Measurements from ENCODE around the gene PDPK1.
A peak's percentile ranks its signal among the peaks of the same experiment; 100 is the strongest.
"Not testable (repeated sequence)": the region's sequence is repeated elsewhere in the genome, so short reads cannot be mapped to it uniquely, and the experiment has no call there.

The PDPK1 gene

DNA sequence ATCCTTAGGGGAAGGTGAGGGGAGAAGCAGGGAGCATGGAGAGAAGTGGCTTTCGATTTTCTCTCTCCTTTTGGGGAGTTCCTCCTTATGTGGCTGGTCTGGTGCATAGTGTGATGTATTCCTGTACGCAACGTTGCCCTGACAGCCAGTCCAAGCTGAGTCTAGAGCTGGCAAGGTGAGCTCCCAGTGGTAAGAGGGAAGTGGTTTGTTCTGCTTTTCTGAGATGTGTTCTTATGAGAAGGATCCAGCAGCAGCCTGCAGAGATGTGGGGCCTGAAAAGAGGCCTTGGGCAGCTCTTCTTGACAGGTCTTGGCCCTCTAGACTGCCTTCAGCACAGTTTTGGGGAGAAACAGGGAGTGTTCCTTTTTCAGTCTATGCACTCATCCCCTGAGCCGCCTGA, 3.1 kb downstream of the PDPK1 start:
- DNase-seq (ENCODE audit: low spot score): not testable (repeated sequence)

DNA sequence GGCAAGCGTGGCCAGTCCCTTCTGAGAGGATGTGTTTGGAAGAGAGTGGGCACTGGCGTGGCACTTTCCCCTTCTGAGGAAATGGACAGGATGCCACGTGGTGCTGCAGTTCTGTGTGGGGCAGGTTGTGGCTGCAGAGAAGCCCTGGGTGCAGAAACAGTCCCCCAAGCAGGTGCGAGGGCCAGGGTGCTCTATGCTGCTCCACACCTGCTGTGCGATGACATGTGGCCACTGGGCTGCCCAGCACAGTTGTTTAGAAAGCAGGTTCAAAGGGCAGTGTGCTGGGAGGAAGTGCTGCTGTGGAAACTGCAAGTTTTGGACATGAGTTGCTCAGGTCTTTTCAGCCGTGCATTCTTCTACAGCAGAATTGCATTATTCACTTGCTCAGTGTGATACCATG, 3.6 kb downstream of the PDPK1 start:
- DNase-seq (ENCODE audit: low spot score): not testable (repeated sequence)

DNA sequence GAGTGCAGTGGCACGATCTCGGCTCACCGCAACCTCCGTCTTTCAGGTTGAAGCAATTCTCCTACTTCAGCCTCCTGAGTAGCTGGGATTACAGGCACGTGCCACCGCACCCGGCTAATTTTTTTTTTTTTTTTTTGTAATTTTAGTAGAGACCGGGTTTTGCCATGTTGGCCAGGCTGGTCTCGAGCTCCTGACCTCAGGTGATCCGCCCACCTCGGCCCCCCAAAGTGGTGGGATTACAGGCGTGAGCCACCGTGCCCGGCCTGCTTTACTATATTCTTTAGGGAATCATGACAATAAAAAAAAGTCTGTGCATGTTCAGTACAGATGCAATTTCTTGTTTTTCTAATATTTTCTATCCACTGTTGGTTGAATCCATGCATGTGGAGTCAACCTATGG, 6.0 kb downstream of the PDPK1 start:
- not testable (repeated sequence) for DNase-seq (ENCODE audit: low spot score)

DNA sequence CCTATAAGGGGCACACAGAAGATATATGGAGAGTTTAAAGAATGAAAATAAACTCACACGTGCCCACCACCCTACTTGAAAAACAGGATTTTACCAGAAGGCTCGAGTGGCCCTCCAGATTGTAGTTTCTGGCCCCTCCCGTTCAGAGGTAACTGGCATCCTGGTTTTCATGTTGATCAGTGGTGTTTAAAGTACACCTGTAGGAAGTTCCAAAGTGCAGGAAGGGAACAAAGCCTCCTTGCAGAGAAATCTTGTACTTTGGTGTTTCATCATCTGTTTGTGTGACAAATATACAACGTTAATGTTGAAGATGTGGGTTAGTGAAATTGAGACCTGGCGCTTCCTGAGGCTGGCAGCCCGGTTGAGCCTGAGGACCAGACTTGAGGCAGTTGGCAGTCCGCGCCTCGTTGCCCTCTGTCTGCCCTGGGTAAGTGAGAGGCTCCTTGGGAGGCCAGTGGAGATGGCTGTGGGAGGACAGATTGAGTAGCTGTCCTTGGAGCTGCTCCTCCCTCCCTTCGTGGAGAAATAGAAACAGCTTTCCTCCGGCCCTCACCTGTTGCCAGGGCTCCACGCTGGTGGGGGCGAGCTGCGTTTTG, 12.6 kb downstream of the PDPK1 start:
- DNase-seq (ENCODE audit: low spot score): not testable (repeated sequence)

DNA sequence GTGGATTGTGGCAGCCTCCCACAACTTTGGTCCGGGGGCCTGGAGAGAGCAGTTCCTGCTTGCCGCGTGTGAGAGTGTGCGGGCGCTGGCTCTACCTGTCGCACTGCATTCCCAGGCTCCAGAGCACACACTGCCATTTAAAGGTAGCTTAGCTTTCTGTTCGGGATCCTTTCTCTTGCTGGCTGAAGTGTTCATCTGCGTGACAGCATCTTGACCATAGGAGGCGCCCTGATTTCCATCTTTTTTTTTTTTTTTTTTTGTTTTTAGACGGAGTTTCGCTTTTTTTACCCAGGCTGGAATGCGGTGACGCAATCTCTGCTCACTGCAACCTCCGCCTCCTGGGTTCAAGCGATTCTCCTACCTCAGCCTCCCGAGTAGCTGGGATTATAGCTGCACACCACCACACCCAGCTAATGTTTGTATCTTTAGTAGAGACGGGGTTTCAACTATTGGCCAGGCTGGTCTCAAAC, 13.6 kb downstream of the PDPK1 start:
- not testable (repeated sequence) for DNase-seq (ENCODE audit: low spot score)

DNA sequence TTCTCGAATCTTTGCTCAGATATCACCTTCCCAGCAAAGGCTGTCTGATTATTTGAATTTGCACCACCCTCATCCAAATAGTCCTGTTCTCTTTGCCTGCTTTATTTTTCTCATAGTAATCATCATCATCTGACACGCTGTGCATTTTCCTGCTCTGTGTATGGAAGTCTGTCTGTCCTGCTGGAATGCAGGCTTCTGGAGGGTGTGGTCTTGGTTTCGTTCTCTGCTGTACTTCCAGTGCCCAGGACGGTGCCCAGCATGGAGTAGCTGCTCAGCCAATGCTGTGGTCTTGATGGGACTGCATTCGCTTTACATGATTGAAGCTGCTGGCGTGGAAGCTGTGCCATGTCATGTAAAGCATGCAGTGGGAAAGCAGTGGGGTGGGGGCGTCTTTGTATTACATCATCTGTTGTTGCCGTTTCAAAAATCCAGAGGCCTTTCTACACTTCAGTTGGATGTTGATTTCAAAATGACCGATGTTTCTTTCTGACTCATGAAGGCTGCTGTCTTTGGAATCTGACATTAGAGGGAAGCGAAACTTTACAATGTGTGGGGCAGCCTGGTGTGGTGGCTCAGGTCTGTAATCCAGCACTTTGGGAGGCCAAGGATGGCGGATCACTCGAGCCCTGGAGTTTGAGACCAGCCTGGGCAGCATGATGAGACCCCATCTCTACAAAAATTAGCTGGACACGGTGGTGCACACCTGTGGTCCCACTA, 17.0 kb downstream of the PDPK1 start:
- not testable (repeated sequence) for DNase-seq (ENCODE audit: low spot score)

DNA sequence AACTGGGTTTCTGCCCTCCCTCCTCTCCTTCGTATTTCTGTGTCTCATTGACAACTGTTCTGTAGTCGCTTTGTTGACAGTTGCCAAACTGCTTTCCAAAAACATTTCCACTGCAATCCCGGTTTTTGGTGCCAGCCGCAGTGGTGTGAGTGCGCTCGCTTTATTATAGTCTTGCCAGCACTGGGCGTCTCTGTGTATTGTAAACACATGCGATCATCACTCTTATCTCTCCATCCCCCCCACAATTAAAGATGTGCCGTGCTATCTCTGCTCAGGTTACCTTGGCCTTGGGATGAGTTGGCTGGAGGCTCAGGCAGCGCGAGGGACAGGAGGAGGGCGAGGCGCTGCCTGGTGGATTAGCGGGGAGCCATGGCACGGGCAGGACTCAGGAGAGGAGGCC, 19.3 kb downstream of the PDPK1 start:
- not testable (repeated sequence) for DNase-seq (ENCODE audit: low spot score)

DNA sequence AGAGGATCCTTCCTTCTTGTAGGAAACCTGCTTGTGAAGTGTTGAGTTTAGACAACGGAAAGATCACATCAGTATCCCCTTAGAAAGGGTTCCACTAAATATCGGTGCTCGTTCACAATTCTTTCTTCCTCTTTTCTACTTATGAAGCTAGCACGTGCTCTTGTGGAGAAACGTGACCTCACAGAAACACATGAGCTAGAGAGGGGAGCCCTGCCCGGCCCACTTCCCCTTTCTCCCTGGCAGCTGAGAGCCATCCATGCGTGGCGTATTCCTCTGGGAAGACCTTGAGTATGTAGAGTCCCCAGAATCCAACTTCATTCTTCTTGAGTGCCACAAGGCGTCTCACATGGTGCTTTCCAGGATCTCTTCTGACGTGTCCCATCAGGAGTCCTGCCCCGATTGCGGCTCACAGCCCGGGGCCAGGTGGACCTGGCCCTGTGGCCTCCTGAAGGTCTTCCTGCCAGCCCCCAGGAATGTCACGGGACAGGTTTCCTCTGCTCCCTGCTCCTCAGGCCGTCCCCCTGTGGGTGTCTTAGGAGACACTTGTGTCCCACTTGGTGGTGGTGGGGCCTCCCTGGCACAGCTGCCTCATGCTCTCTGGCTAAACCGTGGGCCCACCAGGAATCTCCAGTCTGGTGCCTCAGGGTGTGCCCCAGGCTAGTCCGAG, 22.4 kb downstream of the PDPK1 start:
- not testable (repeated sequence) for DNase-seq (ENCODE audit: low spot score)

DNA sequence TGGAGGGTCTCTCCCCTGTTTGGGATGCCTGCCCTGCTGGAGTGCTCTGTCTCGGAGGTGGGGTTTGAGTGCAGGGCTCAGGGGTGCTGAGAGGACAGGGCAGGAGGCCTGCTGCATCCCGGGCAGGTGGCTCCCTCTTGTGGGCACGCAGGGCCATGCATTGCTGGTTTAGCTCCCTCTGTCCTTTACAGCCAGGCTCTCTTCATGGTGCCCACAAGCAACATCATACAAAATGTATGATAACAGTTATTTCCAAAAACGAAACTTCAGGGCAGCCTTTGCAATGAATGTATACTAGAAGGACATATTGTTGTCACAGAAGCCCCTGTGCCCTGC, 22.9 kb downstream of the PDPK1 start:
- not testable (repeated sequence) for DNase-seq (ENCODE audit: low spot score)

DNA sequence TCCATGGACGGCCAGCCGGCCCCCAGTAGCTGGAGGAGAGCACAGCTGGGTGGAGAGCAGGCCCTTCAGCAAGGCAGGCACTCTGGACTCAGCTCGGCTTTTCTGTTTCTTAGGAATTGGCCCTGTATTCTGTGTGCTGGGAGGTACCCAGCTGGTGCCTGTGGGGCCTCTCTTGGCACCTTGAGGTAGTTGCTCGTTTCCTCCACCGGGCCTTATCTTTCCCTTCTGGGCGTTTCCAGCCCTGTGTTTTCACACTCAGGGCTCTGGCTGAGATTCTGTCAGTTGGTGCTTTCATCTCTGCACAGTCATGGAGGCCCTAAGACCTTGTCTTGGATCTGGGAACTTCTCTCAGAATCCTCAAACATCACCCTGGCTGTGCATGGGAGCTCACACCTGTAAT, 29.7 kb downstream of the PDPK1 start:
- DNase-seq (ENCODE audit: low spot score): not testable (repeated sequence)

DNA sequence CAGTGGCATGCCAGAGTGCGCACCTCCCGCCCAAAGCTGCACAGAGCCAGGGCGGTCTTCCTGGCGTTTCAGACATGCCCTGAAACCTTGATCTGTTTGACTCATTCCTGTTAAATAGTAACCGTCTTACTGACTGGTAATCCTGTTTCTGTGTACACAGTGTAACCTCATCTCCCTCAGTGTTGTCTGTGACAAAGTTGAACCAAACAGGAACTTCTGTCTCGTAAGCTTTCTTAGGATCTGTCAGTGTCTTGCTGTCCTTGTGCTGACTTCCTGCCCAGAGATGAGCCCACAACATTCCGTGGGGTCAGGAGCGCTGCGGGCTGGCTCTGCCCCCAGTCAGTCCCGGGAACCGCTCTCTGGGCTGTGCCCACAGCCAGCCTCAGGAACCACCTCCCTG, 30.8 kb downstream of the PDPK1 start:
- DNase-seq (ENCODE audit: low spot score): not testable (repeated sequence)

DNA sequence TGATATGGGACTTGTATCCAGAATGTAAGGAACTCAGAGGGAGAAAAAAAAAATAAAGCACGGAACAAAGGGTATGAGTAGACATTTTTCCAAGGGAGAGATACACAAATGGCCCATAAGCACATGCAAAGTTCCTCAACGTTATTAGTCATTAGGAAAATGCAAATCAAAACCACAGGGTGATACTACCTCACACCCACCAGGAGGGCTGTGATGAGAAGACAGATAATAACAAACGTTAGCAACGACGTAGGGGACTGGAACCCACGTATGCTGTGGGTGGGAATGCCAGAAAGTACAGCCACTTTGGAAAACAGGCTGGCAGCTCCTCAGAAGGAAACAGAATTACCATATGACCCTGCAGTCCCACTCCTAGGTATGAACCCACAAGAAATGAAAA, 34.9 kb downstream of the PDPK1 start:
- DNase-seq (ENCODE audit: low spot score): not testable (repeated sequence)

DNA sequence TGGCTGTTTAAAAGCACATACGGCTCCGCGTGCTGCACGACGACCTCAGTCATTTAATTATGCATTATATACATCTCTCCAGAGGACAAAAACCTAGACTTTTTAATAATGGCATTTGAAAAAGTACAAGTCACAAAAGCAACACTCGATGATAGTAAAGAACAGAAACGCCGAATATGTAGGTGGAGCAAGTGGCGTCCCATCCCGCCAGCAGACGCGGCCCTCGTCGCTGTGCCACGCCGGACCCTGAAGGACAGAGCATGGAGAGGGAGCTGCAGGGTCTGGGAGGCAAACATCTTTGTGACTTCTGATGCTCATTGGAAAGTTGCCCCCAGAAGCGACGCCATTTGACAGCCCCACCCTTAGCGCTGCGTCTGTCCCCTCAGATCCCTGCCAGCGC, 38.0 kb downstream of the PDPK1 start:
- not testable (repeated sequence) for DNase-seq (ENCODE audit: low spot score)

DNA sequence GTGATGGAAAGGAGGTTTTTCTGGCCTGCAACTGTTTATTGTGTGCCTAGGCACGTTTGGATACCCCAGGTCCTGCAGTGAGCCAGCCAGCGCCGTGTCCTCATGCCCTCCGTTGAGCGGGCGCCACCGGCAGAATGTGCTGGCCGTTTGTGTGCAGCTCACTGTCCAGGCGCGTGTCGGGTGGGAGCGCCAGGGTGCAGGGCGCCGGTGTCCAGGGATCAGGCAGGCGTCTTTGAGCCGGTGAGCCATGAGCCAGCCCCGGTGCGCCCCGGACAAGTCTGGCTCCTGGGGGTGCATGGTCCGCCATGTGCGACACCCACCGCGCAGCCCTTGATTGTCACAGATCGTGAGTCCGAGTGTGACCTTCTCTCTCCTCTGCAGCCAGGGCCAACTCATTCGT, 39.2 kb downstream of the PDPK1 start:
- not testable (repeated sequence) for DNase-seq (ENCODE audit: low spot score)

DNA sequence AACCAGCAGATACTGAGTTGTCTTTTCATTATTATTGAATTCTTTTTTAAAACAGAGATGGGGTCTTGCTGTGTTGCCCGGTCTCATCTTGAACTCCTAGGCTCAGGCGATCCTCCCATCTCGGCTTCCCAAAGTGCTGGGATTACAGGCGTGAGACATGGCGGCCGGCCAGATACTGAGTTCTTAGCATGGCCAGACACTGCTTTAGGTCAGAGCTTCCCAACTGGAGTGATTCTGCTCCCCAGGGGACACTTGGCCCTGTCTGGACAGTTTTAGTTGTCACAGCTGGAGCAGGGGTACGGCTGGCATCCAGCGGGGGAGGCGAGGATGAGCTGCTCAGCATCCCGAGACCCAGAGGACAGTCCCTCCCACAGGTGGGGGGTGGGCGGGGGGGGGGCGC, 41.1 kb downstream of the PDPK1 start:
- DNase-seq (ENCODE audit: low spot score): not testable (repeated sequence)

DNA sequence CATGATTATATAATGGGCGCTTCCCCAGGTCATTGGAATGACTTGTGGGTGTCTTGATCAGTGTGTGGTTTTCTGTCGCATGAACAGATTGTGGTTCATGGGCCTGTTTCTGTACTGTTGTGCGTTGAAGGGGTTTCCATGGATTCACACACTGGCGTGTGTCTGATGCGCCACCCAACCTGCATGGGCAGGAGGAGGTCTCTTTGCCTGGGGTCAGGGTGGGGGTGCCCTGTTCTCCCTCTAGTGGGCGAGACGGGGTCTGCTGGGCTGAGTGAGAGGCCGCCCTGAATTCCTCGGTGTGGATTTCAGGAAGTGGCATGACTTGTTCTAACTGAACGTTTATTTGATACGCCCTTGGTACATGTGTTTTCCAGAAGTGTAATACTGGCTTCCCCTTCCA, 42.3 kb downstream of the PDPK1 start:
- not testable (repeated sequence) for DNase-seq (ENCODE audit: low spot score)

DNA sequence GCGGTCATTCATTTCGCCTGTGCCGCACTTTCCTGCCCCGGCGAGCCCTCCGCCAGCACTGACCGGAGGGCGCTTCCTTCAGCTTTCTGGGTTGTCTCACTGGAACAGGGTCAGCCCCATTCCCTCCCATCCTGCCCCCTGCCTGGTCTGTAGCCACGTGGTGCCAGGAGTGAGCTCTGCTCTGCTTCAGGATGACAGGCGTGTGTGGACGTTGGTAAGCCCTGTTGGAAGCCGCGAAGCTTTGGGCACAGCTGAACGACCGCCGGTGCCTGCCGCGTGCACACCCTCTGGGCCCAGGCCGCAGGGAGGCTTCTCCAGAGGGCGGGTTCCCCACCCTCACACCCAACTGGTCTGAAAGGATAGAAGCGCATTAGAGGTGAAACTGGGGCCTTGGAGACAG, 43.0 kb downstream of the PDPK1 start:
- not testable (repeated sequence) for DNase-seq (ENCODE audit: low spot score)

DNA sequence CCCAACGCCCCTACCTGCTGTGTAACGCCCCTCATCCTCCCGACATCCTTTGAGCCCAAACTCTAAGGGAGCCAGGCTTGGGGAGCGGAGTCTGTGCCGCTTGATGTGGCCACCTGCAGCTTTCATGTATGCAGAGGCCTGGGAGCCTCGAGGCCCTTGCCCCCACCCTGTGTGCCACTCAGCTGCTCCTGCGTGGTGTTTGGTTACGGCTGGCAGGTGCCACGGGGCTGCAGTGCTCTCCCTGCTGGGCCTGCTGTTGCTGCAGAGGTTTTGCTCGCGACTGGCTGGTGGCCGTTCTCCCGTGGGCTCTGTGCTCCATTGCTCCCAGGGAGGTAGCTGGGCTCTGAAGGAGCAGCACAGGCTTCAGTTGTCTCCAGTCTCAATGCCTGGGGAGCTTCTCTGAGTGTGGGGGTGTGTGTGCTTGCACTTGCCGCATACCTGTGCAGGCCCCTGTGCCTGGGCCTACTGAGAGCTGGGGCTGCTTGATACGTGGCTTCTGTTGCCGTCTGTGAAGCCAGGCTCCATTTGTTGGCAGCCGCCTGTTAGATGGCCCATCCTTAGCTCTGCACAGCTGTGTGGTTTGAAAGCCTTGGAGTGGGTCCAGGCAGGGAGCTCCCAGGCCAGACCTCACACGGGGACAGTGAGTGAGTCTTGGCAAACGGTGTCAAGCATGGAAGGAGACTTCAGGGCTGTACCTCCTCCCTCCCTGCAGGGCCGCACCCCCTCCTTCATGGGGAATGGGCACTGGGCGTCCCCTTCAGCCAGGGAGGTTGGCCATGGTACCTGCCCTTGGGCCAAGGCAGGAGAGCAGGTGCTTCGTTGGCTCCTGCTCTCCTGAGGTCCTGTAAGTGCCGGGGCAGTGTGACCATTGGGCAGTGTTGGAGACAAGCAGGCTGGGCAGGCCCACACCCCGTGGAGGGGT, 47.2 kb downstream of the PDPK1 start:
- DNase-seq (ENCODE audit: low spot score): no peak

DNA sequence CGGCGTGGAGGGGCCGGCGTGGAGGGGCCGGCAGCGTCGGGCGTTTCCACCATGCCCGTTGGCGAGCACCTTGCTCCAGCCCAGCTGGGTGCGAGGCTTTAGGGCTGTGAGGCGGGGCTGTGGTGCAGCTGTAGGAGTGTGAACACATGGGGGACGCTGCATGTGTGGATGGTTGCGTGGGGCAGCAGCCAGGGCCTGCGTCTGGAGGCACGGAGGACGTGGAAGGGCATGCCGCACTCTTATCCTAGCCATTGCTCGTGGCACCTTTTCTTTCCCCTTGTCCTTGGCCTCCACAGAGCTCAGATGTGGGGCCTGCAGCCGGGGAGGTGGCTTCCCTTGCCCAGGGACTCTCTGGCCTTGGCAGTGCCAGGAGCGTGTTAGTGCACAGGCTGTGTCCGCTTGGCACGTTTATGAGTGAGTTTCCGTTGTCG, 47.8 kb downstream of the PDPK1 start:
- DNase-seq (ENCODE audit: low spot score): no peak

DNA sequence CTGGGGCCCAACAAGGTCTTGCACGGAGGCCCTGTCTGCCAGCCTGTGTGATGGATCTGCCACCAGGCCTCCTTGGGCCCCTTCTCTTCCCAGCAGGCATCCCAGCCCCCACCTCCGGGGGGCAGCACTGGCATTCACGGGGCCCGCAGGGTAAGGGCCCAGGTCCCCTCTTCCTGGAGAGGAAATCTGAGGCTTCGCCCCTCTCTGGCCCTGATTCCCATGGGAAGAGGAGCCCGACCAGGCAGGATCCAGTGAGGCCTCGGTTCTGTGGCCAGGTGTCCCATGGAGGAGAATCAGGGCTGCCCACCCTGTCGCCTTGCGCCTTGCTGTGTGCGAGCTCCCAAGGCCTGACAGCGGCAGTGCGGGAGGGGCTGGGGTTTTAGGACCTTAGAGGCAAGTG, 48.4 kb downstream of the PDPK1 start:
- peak; percentile 19 for DNase-seq (ENCODE audit: low spot score)

DNA sequence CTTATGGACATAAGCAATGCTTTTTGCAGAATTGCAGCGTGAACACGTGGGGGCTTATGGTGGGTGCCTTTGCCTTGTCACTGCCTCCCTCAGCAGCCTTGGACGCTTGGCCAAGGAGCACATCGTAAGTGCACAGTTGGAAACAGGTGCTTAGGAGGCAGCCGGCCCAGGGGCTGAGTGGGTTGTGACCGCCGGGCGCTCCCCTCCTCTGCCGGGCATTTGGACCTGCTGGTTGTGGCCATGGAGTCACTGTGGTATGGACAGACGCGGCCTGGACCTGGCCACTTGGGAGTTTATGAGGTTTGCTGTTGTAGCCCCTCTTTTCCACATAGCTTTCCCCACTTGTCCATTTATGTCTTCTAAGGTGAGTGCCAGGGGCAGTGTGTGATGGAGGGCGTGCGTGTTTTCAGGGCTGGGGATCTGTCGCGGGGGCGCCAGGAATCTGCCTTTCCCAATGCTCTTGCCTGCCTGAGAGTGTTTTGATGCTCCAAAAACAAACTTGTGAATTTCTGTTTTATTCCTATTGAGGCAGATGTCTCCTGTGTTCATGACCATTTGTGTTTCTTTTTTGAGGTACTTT, 49.2 kb downstream of the PDPK1 start:
- DNase-seq (ENCODE audit: low spot score): no peak
